Measurements from ENCODE around the gene PSME1.

DNA sequence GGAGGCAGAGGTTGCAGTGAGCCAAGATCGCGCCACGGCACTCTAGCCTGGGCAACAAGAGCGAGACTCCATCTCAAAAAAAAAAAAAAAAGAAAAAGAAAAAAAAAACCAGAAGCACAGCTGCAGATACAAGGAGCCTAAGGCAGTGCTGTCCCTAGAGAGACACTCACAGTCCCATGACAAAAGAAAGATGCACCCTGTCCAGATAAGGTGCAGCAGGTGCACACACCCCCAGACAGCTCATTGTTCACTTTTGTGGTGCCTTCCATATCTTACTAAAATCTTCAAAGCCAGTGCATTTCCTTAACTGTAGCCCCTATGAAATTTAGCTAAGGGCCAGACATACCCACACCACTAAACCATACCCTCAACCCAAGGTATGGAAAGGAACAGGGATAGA is 13.6 kb upstream of the PSME1 start:
- TF ChIP-seq CTCF (IDR thresholded peaks at IDR 0.05) = no peak
- TF ChIP-seq POLR2A (IDR thresholded peaks at IDR 0.05) = no peak
